ENCODE results near the gene AP2A2.
"Not testable (repeated sequence)": the region's sequence is repeated elsewhere in the genome, so short reads cannot be mapped to it uniquely, and the experiment has no call there.

Gene AP2A2

DNA sequence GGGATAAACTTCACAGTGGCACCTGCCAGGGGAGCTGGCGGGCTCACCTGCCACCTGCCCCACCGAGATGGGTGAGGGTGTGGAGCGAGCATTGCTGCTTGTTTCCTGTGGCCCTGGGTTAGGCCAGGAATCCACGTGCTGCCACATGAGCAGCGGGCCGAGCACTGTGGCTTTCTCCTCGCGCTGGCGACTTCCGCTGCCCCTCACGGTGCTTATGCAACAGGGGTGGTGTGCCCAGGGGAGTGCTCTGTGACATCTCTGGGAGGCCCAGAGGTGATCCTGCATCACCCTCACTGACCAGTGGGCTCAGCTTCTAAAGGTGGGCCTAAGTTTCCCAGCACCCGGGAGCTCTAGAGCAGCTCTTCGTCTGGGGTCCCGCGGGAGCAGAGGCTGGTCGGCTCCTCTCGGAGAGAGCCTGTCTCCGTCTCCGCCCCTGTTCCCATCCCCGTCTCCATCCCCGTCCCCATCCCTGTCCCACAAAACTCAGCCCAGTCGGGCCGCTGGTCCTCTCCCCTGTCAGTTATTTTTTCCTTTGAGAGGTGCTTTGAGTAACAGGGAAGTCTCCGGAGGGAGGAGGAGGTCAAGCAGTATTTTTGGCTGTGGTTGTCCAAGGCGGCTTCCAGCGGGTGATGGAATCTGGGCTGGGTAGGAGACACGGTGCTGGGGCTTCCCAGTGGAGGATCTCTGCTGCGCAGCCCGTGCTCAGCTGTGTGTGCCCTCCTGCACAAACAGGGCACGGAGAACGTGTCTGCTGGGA lies 42.5 kb downstream of the AP2A2 start:
- Histone ChIP-seq H3K9me3 (no peaks in the 10 kb centered on the region), H3K4me1 (peaks cover 79% of the 10 kb centered on the region), H3K9ac (peak overlapping the region; percentile 34), H3K27me3 (no peaks in the 10 kb centered on the region), H3K4me3 (peak overlapping the region; percentile 45), H3K4me2 (peak overlapping the region; percentile 87), H4K20me1 (peaks cover 83% of the 10 kb centered on the region), H3K27ac (peak overlapping the region; percentile 76), H3K36me3 (peaks cover 46% of the 10 kb centered on the region)
- TF ChIP-seq Cebpa-rat (IDR thresholded peaks at IDR 0.05) = peak; percentile 72; the same call in 1 of the 2 replicates

DNA sequence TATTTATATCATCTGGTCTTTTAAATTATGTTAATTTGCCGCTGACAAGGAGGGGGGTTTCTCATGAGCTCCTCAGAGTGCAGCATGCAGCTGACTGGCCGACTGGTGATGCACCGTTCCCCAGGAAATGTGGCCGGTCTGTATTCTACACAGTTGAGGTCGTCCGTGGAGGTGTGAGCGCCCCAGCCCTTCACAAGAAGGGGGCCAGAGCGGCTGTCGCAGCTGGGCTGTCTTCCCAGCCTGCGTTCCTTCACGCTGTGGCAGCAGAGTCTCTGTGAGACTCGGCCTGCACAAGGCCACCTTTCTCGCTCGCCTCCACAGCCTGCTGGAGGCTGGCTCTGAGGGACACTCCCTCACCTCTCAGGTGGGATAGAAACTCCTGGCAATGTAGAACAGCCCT lies 43.2 kb downstream of the AP2A2 start:
- peak overlapping the region; percentile 76 for H3K27ac ChIP-seq

GRCh38 chr11:969651-970205 lies 44.1 kb downstream of the AP2A2 start:
- H3K4me2 ChIP-seq = peak overlapping the region; percentile 87
- H3K27me3 ChIP-seq = no peaks in the 10 kb centered on the region
- peaks cover 83% of the 10 kb centered on the region for H4K20me1 ChIP-seq
- H3K9ac ChIP-seq = peak overlapping the region; percentile 62
- H3K36me3 ChIP-seq = peaks cover 42% of the 10 kb centered on the region
- H3K9me3 ChIP-seq = no peaks in the 10 kb centered on the region
- H3K27ac ChIP-seq = peak overlapping the region; percentile 76
- H3K4me1 ChIP-seq = peaks cover 92% of the 10 kb centered on the region
- H3K4me3 ChIP-seq = peak overlapping the region; percentile 41; the same call in 1 of the 2 replicates
- TF ChIP-seq Cebpa-rat (IDR thresholded peaks at IDR 0.05) = no peak

More for the DNA sequence above, 43.2 kb downstream of the AP2A2 start:
- no peaks in the 10 kb centered on the region for H3K9me3 ChIP-seq
- no peak for TF ChIP-seq Cebpa-rat (IDR thresholded peaks at IDR 0.05)
- H3K27me3 ChIP-seq = no peaks in the 10 kb centered on the region
- H3K4me1 ChIP-seq = peaks cover 85% of the 10 kb centered on the region
- peak overlapping the region; percentile 45 for H3K4me3 ChIP-seq
- peaks cover 41% of the 10 kb centered on the region for H3K36me3 ChIP-seq
- peaks cover 86% of the 10 kb centered on the region for H4K20me1 ChIP-seq
- peak overlapping the region; percentile 34 for H3K9ac ChIP-seq
- H3K4me2 ChIP-seq = peak overlapping the region; percentile 87

- Histone ChIP-seq H3K4me3 (peak overlapping the region; percentile 41), H3K9ac (peak overlapping the region; percentile 62), H3K4me1 (peaks cover 93% of the 10 kb centered on the region), H3K27me3 (no peaks in the 10 kb centered on the region), H3K27ac (peak overlapping the region; percentile 76), H3K9me3 (no peaks in the 10 kb centered on the region), H3K36me3 (peaks cover 45% of the 10 kb centered on the region), H3K4me2 (peak overlapping the region; percentile 87), H4K20me1 (peaks cover 88% of the 10 kb centered on the region)
- no peak for TF ChIP-seq Cebpa-rat (IDR thresholded peaks at IDR 0.05)
Observed at GRCh38 chr11:970319-970871, 44.7 kb downstream of the AP2A2 start.

DNA sequence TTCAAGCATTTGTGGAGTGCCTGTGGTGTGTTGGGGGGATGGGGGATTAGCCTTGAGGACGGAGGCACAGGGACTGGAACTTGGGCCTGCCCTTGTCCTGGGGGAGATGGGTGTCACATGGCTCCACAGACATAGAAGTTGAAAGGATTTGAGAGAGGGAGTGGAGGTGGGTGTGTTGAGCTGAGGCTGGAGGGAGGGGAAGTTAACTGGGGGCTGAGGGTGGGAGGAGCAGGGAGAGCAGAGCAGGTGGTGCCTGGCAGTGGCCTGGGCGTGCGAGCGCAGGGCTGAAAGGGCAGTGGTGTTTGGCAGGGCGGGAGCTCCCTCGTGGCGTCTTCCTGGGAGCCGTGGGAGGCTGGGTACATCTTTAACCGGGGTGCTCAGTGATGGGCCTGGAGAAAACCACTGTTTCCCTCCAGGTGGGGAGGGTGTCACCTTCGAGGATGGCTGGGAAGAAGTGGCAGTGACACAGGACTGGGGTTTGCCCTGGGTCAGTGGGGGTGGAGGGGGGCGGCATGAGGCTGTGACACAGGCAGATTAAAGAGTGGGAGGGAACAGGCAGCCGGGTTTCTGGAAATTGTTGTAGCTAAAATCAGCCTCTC lies 45.5 kb downstream of the AP2A2 start:
- Histone ChIP-seq H3K9ac (peak overlapping the region; percentile 44; the same call in 1 of the 2 replicates), H3K4me1 (peaks cover 93% of the 10 kb centered on the region), H3K27me3 (no peaks in the 10 kb centered on the region), H3K9me3 (no peaks in the 10 kb centered on the region), H4K20me1 (peaks cover 91% of the 10 kb centered on the region), H3K27ac (peak overlapping the region; percentile 76), H3K4me3 (peak overlapping the region; percentile 41; the same call in 1 of the 2 replicates), H3K36me3 (peaks cover 41% of the 10 kb centered on the region), H3K4me2 (peak overlapping the region; percentile 87)
- TF ChIP-seq Cebpa-rat (IDR thresholded peaks at IDR 0.05) = no peak

DNA sequence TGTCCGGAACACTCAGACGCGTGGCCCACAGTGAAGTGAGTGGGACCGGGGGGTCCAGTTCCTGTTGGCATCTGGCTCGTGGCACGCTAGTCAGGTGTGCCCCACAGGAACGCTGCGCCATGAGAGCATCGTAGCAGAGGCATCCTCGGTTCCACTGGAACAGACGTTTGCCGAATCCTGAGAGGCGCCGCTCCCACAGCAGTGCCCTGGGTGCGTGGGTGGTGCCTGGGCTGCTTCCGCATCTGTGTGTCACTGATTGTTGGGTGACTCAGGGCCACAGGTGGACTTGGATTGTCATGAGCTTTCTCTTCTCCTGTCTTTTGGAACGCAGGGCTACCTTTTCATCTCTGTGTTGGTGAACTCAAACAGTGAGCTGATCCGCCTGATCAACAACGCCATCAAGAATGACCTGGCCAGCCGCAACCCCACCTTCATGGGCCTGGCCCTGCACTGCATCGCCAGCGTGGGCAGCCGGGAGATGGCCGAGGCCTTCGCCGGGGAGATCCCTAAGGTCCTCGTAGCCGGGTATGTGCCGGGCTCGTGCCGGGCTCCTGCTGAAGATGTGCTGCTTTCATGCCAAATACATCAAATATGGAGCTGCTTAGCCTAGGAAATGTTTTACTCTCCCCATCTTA lies 46.2 kb downstream of the AP2A2 start:
- Histone ChIP-seq H3K9ac (peak overlapping the region; percentile 44), H3K4me1 (peaks cover 93% of the 10 kb centered on the region), H3K36me3 (peaks cover 39% of the 10 kb centered on the region), H3K27ac (peak overlapping the region; percentile 76), H3K27me3 (no peaks in the 10 kb centered on the region), H3K4me3 (no peak overlapping the region; the same call in 1 of the 2 replicates), H3K4me2 (peak overlapping the region; percentile 87), H3K9me3 (no peaks in the 10 kb centered on the region), H4K20me1 (peaks cover 89% of the 10 kb centered on the region)
- no peak for TF ChIP-seq Cebpa-rat (IDR thresholded peaks at IDR 0.05)

- Histone ChIP-seq H3K36me3 (peaks cover 47% of the 10 kb centered on the region), H3K4me2 (peak overlapping the region; percentile 87), H3K27ac (peak overlapping the region; percentile 76), H3K9ac (peak overlapping the region; percentile 44), H4K20me1 (peaks cover 89% of the 10 kb centered on the region), H3K4me1 (peaks cover 93% of the 10 kb centered on the region), H3K4me3 (peak overlapping the region; percentile 20; the same call in 1 of the 2 replicates), H3K9me3 (no peaks in the 10 kb centered on the region), H3K27me3 (no peaks in the 10 kb centered on the region)
- TF ChIP-seq Cebpa-rat (IDR thresholded peaks at IDR 0.05) = no peak
Observed at GRCh38 chr11:972523-973211, 47.0 kb downstream of the AP2A2 start.

DNA sequence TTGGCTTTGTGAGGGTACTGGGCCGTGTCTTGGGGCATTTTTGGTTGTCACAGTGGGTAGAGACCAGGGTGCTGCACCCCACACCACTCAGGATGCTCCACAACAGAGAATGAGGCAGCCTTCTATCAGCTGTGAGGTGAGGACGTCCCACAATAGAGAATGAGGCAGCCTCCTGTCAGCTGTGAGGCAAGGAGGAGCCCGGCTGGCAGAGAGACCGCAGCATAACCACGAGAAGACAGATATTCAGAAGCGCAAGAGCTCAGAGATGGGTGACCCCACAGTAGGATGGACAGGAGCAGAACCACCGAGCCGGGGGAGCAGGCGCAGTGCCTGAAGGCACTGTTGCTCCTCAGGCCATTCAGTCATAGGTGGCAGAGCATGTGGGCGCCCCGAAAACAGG lies 47.6 kb downstream of the AP2A2 start:
- Histone ChIP-seq H3K9ac (peak overlapping the region; percentile 44; the same call in 1 of the 2 replicates), H3K4me1 (peaks cover 93% of the 10 kb centered on the region), H3K36me3 (peaks cover 52% of the 10 kb centered on the region), H3K27me3 (no peaks in the 10 kb centered on the region), H3K4me3 (peak overlapping the region; percentile 20; the same call in 1 of the 2 replicates), H4K20me1 (peaks cover 89% of the 10 kb centered on the region), H3K9me3 (no peaks in the 10 kb centered on the region), H3K27ac (peak overlapping the region; percentile 76), H3K4me2 (peak overlapping the region; percentile 87)
- no peak for TF ChIP-seq Cebpa-rat (IDR thresholded peaks at IDR 0.05)

- H3K36me3 ChIP-seq = peaks cover 57% of the 10 kb centered on the region
Observed at GRCh38 chr11:975376-975775, 49.7 kb downstream of the AP2A2 start.

More at GRCh38 chr11:975376-975775, 49.7 kb downstream of the AP2A2 start:
- peaks cover 77% of the 10 kb centered on the region for H4K20me1 ChIP-seq
- not testable (repeated sequence) for H3K9me3 ChIP-seq, H3K4me3 ChIP-seq, H3K27me3 ChIP-seq, H3K27ac ChIP-seq, H3K9ac ChIP-seq
- H3K4me1 ChIP-seq = peaks cover 90% of the 10 kb centered on the region
- peak overlapping the region; percentile 82; the same call in 1 of the 2 replicates for H3K4me2 ChIP-seq
